H1 (cell line): Measurements from ENCODE around the gene CCNE1. TPM values are rescaled to one million over a fixed set of nuclear protein-coding genes. Genes with fewer than 3 reads are reported as not detected.

Source experiments
- BACH1 ChIP-seq: IDR thresholded peaks from 2 replicates; pipeline ENCODE4 v1.6.1; 2012; ENCODE audit warnings: low read length, improper control_type of control experiment
- BRCA1 ChIP-seq: IDR thresholded peaks from 2 replicates; pipeline ENCODE4 v1.6.1; 2012; ENCODE audit warnings: low read depth, low read length, improper control_type of control experiment
- HDAC2 ChIP-seq, 2 experiments: fragments of 300-600 bp in 1 of 2; sonication (generic) in 1 of 2; IDR thresholded peaks; 2 replicates each; pipeline ENCODE4 v1.6.1; 2011 to 2012; ENCODE audit warnings: low read depth in 2 of 2, low read length in 2 of 2, mild to moderate bottlenecking in 2 of 2, moderate library complexity in 2 of 2, borderline replicate concordance in 1 of 2, inconsistent platforms in 1 of 2
- POLR2AphosphoS5 ChIP-seq: IDR thresholded peaks from 2 replicates; pipeline ENCODE4 v1.6.1; 2011; ENCODE audit warnings: low read depth, low read length
- POU5F1 ChIP-seq: IDR thresholded peaks from 2 replicates; pipeline ENCODE4 v1.6.1; 2011; ENCODE audit warnings: low read depth, mild to moderate bottlenecking, low read length, moderate library complexity
- RNF2 ChIP-seq: fragments of 200-900, 300-1000 bp; sonication (generic); IDR thresholded peaks from 2 replicates; pipeline ENCODE4 v1.7.1; 2016; ENCODE audit warnings: borderline replicate concordance, low read depth, mild to moderate bottlenecking, antibody characterized with exemption, low read length; ENCODE audit not compliant: poor library complexity, severe bottlenecking; ENCODE audit errors: missing control alignments
- polyA plus RNA-seq, 7 experiments: library from polyadenylated mRNA; depleted of rRNA in 3 of 7; stranded (reverse) in 5 of 7; unstranded in 2 of 7; fragments of >200 nt in 5 of 7; fragments of 200-250 nt in 2 of 7; gene quantifications; 1 replicate in 5 of 7; 2 replicates in 1 of 7; 4 replicates in 1 of 7; pipeline versions ENCODE4 v1.2.1 to v1.2.3, GENCODE V29; 2011 to 2013; ENCODE audit warnings: missing spikeins in 2 of 7, mixed read lengths in 2 of 7
- total RNA-seq: library from RNA; stranded (reverse); fragmentation: NEBNext Ultra II Directional; extraction: Animal tissue kit (Norgen Biotek cat#: 25700); gene quantifications from 2 replicates; pipeline ENCODE4 v1.2.1, GENCODE V29; 2021

CCNE1 gene
- total and polyA plus RNA-seq, 2 of the 8 experiments (the other 6 are each of a cell fraction or from before 2014, with no cell fraction given) = 43.2 to 44.6 TPM

GRCh38 chr19:29796173-29796573 lies 15.6 kb upstream of the CCNE1 start (continued):
- TF ChIP-seq HDAC2 (IDR thresholded peaks at IDR 0.05; ENCODE audit: borderline replicate concordance in 1 of 2, low read depth in 2 of 2, low read length in 2 of 2) (no peak), BRCA1 (no peak), POLR2AphosphoS5 (no peak), RNF2 (no peak), BACH1 (no peak), POU5F1 (no peak)
